Endothelial cell of umbilical vein (primary cell): ENCODE data around the gene TBCD.

Experiments
- EZH2 ChIP-seq: IDR thresholded peaks from 2 replicates; pipeline ENCODE4 v1.6.1; 2012; ENCODE audit warnings: borderline replicate concordance, low read depth, mild to moderate bottlenecking, moderate library complexity, low read length, inconsistent platforms; ENCODE audit not compliant: severe bottlenecking
- FOS ChIP-seq: IDR thresholded peaks from 2 replicates; pipeline ENCODE4 v1.6.1; 2011; ENCODE audit warnings: mild to moderate bottlenecking, low read length, moderate library complexity, borderline replicate concordance; ENCODE audit not compliant: insufficient read depth
- GATA2 ChIP-seq: IDR thresholded peaks from 2 replicates; pipeline ENCODE4 v1.7.0; 2011; ENCODE audit warnings: low read depth, mild to moderate bottlenecking, moderate library complexity, mixed read lengths, low read length; ENCODE audit not compliant: insufficient read length, insufficient read depth
- JUN ChIP-seq: IDR thresholded peaks from 2 replicates; pipeline ENCODE4 v1.6.1; 2011; ENCODE audit warnings: borderline replicate concordance, low read depth; ENCODE audit not compliant: insufficient read length, insufficient read depth
- MYC ChIP-seq: IDR thresholded peaks from one replicate; pipeline ENCODE4 v1.6.1; 2011; ENCODE audit warnings: mild to moderate bottlenecking, low read depth, low read length
- POLR2A ChIP-seq: IDR thresholded peaks from 2 replicates; pipeline ENCODE4 v1.6.1; 2012; ENCODE audit warnings: low read depth, mild to moderate bottlenecking, control low read depth, low read length
- POLR2AphosphoS5 ChIP-seq: IDR thresholded peaks from 2 replicates; pipeline ENCODE4 v1.6.1; 2012; ENCODE audit warnings: low read depth, mild to moderate bottlenecking, control low read depth, low read length, moderate library complexity; ENCODE audit not compliant: insufficient read depth
- TF ChIP-seq, protein P1 (sequence below), 2 donors: IDR thresholded peaks; 1 replicate in 1 of 2; 2 replicates in 1 of 2; pipeline ENCODE4 v1.5.1; 2011; ENCODE audit warnings: low read length in 2 of 2, mild to moderate bottlenecking in 2 of 2, moderate library complexity in 2 of 2, control low read depth in 1 of 2, inconsistent platforms in 1 of 2, low read depth in 1 of 2; ENCODE audit not compliant: insufficient read depth in 1 of 2; ENCODE audit errors: extremely low read depth in 1 of 2
- TF ChIP-seq, protein P2 (sequence below): IDR thresholded peaks from 2 replicates; pipeline ENCODE4 v1.6.1; 2011; ENCODE audit not compliant: insufficient read depth, insufficient read length

- TF ChIP-seq POLR2A, result no peak
- TF ChIP-seq, protein P1, sequence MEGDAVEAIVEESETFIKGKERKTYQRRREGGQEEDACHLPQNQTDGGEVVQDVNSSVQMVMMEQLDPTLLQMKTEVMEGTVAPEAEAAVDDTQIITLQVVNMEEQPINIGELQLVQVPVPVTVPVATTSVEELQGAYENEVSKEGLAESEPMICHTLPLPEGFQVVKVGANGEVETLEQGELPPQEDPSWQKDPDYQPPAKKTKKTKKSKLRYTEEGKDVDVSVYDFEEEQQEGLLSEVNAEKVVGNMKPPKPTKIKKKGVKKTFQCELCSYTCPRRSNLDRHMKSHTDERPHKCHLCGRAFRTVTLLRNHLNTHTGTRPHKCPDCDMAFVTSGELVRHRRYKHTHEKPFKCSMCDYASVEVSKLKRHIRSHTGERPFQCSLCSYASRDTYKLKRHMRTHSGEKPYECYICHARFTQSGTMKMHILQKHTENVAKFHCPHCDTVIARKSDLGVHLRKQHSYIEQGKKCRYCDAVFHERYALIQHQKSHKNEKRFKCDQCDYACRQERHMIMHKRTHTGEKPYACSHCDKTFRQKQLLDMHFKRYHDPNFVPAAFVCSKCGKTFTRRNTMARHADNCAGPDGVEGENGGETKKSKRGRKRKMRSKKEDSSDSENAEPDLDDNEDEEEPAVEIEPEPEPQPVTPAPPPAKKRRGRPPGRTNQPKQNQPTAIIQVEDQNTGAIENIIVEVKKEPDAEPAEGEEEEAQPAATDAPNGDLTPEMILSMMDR (IDR thresholded peaks at IDR 0.05; ENCODE audit: extremely low read depth in 1 of 2, insufficient read depth in 1 of 2, low read depth in 1 of 2, low read length in 2 of 2), result no peak
- TF ChIP-seq EZH2, result no peak
- TF ChIP-seq POLR2AphosphoS5, result no peak
- TF ChIP-seq, protein P2, sequence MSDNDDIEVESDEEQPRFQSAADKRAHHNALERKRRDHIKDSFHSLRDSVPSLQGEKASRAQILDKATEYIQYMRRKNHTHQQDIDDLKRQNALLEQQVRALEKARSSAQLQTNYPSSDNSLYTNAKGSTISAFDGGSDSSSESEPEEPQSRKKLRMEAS, result no peak
- TF ChIP-seq MYC, result no peak
- TF ChIP-seq JUN, result no peak
- no peak for TF ChIP-seq GATA2
- TF ChIP-seq FOS, result no peak
Measured at GRCh38 chr17:82889496-82890338, 137.9 kb downstream of the TBCD start.
